ENCODE results near the gene ALK. TPM values are rescaled to one million over a fixed set of nuclear protein-coding genes. Genes with fewer than 3 reads are reported as not detected.

The ALK gene
- polyA plus RNA-seq, 10 donors: 0.04 to 0.36 (median 0.13) TPM; not detected in 1

DNA sequence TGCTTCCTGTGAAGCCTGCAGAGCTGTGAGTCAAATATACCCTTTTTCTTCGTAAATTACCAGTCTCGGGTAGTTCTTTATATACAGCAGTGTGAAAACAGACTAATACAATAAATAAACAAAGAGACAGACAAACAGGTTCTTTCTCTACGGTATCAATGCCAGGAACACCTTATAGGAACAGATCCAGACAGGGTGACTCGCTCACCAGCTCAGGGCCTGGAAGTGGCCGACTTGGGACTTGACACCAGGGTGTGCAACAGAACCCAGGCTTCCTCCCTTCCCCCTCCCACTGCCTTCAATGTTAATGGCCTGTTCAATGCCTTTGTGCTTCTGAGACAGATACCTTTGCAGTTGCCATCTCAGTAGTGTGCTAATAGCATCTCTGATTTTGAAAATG, 309.5 kb downstream of the ALK start:
- no peak for DNase-seq

DNA sequence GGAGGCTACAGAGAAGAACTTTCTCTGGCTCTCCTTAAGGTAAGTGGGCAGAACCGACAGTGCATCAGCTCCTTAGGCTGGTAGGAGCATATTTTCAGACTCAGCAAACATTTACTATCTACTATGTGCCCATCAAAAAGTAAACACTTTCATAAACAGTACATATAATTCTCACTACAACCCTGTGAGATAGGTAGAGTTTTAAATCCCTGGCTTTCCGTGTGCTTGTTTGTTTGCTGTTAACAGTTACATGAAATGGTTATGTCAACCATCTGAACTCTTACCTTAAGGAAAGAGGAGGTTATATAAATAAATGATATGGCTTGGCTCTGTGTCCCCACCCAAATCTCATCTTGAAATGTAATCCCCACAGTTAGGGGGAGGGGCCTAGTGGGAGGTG, 310.1 kb downstream of the ALK start:
- DNase-seq: no peak

DNA sequence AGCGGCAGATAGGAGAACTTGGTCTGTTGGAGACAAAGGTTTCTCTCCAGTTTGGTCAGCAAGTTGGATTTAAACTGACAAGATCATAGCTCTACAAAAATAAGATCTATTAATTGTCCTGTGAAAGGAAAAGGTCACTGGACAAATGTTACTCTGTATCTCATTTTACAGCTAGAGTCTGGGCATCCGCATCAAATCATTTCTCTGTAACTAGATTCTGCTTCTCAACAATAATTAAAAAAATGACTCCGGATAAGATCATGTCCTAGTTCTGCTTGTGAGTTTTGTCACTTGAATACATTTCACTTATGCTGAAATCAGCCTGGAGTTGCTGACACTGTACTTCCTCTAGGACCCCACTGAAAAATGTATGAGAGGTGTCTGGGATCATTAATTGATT, 310.8 kb downstream of the ALK start:
- DNase-seq: no peak

DNA sequence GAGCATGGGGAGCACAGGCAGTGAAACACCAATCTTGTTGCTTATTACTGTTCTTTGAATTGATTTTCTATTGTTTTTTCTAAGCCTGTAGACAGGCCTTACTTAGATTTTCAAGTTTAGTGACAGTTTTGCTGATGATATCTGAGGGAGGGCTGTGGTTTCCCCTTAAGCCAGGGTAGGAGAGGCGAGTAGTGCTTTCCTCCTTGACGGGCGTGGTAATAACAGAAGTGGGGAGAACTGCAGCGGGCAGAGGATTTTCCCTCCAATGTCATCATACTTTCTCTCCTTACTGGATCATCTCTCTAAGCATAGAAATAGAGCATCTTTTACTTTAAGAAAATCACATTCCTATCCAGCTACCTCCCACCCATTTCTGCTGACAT, 314.4 kb downstream of the ALK start:
- no peak for DNase-seq

DNA sequence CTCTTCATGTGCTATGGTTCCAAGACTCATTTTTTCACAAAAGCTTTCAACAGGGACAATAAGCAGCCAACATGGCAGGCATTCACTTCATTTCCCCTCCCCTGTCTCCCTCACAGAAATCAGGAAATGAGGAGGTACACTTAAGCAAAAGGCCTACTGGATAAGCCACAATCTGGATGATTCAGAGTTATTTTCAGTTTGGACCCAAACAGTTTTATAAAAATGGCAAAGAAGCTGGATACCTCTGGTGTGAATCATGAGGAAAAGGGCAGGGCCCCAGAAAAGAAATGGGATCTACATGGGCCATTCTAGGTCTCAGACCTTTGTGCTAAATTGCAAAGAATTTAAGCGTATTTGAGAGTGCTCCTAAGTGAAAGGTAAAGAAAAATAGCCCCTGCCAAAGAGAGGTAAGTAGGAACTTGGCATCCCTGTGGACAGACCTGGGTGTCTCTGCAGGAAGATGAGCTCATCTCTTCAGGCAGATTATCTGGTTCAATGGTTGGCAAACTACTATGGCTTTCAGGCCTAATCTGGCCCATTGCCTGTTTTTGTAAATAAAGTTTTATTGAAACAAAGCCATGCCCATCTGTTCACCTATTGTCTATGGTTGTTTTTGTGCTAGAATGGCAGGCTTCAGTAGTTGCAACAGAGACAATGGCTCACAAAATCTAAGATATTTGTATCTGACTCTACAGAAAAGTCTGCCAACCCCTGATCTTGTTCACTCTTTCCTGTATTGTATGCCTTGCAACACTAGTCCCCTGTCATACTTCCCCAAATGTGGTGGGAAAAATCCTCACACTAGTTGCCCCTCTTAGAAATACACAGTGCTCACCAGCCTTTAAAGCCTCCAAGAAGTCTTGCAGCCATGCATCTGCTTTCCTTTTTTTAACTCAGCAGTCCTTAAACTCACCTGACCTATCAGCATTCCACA, 315.0 kb downstream of the ALK start:
- peak in 1 of 3 donors; percentile 85 for DNase-seq

DNA sequence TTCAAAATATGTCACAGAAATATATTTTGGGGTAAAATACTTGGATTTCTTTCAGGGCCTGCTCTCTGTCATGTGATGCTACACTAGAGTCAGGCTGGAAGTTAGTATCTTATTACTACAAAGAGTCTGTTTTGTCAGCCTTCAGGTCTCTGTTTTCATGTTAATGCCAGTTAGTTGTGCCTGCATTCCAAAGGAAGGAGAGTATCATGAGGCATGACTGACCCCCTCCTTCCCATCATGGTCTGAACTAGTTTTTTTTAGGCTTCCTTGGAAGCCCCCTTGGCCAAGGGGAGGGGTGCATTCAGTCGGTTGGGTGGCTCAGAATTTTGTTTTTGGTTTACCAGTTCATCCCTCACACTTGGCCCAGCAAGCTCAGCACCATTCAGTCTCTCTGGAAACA, 318.0 kb downstream of the ALK start:
- no peak for DNase-seq

DNA sequence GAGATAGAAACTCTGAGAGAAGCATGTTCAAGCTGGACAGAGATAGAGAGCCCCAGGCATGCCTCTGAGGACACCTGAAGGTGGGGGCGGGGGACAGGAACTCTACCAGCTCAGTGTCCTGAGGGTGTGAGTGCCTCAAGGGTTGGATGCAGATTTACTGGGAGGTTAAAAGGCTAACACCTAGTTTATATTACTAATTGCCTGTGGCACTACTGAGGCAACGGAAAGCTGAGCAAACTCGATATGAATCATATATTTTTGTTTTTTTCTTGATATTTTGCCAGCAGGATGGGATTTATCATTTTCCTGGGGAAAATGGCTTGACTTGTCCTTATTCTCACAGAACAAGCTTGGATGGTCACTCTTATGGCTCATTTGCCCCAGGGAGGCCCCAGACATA, 319.5 kb downstream of the ALK start:
- DNase-seq: no peak

DNA sequence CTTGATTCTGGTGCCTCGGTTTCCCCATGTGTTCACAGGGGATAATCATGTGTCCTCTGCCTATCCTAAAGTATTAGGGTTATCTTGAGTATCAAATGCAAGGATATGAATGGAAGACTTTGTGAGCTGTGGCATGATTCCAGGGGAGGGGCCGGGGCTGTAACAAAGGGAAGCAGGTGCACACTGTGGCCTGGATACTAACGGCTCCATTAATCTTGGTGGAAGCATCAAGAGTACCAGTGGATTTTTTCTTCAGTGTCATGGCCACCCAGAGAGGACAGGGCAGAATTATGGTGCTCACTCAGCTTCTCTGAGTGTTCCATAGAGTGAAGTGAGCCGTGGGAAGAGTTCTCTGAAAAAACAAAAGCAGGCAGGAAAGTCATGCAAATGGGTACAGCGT, 320.1 kb downstream of the ALK start:
- DNase-seq: no peak

DNA sequence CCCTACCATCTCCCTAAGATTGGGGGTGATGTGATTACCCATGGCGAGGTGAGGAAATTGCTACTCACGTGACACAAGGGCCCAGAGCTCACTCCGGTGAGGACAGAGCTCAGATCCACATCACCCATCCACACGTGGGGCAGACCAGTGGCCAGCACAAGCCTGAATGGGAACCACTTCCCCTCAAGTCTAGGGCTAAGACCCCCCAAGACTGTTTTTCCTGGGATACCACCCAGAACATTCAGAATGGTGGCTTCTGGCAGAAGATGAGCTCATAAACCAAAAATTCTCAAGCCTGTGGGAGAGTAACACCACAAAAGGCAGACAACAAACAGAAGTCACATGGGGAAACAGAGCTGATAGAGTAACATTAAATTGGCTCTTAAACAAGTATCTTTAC, 321.4 kb downstream of the ALK start:
- no peak for DNase-seq

DNA sequence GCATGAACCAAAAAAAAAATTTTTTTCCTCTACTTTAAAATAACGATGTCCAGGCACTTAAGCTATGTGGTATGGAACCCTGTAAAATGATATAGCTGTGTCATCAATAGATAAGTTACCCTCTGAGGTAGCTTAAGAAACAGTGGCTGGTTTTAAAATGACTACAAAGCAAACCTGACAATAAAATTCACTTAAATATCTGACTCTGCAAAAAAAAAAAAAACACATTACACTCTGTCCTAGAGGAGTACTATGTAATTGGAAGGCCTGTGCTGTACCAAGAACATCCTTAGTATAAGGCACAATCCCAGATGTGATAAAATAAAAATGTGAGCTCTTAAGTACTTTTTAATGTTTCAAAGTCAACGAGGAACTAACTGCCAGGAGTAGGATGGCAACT, 322.4 kb downstream of the ALK start:
- DNase-seq: no peak

DNA sequence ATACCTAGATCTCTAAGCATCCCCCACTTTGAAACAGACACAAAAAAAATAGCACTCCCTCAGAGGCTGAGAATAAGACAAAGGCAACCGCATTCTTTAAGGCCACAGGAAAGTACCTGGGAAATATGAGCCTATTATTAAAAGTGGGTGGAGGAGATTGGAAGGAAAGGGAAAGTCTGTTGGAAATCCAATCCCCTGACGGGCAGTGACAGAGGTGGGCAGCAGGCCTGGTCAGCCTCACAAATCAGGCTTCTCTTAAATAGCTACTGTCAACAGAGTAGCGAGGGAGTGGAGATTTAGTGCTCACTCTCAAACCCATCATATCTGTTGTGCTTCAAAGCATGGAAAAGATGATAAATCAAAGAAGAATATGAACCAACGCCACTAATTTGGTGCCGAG, 324.4 kb downstream of the ALK start:
- DNase-seq: no peak

DNA sequence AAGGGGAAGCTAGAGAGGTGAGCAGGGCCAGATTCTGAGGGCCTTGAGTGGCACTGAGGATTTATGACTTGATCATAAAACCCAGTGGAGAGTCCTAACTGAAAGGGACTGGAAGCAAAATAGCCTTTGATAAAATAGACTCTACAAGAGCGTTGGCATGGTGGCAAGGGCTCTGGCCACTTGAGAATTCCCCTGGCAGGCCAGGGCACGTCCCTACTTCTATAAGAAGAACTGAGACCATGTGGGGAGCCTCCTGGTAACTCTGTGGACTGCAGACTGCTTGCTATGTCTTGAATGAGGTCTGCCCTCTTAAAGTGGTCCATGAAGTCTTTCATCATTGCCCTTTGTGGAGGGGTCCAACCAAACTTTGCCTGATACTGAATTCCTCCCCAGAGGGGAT, 324.8 kb downstream of the ALK start:
- no peak for DNase-seq

DNA sequence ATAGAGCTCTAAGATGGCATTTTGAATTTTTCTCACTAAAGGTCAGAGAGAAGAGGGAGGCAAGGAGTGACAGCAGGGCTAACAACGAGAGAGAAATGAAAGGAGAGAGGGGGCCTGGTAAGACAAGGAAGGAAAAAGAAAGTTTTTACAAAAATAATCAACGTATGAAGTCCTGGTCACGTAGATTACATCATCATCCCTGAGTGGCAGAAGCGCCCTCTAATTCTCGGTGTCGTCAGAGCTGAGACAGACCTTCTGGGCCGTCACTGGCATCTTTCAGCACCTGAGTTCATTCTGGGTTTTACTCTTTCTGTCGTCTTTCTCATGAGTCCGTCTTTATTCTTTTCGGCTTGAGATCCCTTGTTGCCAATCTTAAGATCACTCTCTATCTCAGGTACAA, 329.8 kb downstream of the ALK start:
- no peak for DNase-seq

DNA sequence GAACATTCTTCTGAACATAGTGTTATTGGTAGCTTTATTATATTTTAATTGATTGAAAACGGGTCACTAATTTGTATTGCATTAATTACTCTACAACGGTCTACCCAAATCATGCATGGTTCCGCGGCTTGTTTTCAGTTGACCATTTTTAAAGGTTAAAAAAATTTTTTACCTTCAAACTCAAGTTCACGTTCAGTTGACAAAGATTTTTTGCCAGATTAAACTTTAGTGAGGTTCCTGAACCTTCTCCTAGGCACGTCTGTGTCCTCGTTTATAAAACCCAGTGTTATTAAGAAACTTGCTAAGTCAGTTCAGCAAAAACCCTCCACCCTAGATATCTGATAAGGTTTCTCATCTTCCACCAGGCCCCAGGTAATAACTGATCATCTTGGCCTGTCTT, 331.2 kb downstream of the ALK start:
- no peak for DNase-seq

DNA sequence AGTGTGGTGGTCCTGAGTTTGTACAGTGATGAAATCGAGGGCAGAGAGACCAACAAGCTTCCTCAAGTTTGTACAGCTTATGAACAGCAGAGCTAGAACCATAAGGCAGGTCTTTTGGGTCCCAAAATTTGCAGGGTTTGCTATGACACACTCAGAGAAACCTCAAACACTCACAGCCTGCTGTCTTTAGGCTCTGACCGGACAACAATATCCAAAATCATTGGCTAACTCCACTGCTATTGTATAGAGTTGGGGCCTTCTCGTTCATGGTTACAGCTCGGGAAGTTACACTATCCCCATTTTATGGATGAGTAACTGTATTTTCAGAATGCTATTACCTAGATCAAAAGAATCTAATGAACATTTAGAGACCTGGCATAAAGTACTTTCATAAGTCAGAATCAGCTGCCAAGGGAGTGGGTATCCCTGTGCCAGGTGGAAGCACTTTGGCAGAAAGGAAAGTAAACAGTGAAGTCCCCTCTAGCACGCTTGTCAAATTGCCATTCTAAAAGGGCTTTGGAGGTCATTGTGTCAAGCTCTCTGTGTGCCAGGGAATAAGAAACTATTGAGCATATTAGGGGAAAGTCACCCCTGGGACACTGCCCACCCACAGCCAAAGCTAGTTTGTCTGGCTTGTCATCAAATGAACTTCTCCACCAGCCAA, 331.8 kb downstream of the ALK start:
- DNase-seq: no peak

DNA sequence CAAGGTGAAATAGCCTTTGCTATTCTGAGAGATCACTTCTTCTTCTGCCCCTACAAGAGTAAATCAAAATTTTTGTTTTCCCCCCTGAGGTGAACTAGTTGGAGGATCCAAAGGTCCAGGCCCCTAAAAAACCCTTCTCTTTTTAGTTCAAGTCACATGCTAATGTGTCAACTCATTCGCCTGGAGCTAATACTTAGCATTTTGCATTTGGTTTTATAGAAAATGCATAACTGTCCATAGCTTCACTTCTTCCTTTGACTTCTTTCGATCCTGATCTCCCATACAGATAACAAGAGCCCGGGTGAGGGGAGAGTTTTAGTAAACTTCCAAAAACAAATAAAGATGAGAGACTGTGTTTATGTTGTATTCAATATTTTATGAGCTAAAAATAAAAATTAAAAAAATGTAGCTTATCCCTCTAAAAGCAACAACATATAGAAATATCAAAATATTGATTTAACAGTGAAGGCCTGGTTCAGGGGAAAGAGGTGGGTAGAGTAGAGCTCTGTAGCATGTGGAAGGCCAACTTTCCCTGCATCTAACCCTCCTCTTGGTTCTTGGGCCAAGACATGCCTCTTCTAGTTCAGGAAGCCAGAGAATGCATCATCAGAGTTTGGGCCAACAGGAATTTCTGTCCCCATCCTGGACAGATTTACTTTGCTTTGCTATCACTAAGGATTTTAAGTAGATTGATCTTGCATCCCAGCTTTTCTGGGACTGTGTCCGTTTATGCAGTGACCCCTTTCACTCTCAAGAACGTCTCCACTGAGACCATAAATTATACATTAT, 333.8 kb downstream of the ALK start:
- DNase-seq: no peak

DNA sequence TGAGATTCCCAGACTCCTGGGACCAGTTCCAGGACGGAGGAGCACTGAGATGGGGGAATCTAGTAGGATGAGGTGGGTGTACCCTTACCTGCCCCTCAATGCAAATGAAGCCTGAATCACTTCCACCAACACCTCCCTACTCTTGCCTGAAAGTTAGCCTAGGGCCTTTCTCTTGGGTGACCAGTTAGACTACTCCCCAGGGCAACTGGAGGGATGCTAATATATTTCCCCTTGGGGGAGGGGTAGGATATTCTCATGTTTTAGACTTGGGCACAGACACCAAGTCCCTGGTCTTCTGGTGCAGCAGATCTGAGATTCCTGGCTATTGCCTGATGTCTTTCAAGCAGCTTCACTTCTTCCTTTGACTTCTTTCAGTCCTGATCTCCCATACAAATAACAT, 334.5 kb downstream of the ALK start:
- DNase-seq: no peak

DNA sequence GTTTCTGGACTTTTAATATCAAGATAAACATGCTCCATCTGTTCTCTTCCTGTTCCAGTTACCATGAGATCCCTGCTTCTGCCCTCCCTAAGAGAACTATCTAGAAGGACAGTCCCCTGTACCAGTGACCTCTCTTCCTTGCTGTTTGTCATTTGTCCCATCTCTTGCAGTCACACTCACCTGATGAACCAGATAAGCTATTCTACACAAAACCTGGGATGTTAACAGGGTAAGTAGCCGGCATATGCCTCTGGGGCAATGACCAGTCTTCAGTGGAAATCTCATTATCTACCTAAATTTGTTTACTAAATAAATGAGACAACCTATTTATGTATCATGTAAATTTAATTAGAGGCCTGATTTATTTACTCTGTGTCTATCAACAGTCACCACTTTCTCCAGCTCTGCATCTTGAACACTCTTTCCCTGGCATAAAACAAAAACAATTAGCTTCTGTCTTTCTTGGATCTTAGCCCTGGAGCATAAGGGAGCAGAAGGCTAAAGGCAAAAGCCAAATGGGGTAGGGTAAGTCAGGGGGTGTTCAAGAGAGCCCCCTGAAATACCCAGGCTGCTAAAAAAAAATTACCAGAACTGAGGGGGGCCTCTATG, 337.7 kb downstream of the ALK start:
- no peak for DNase-seq

DNA sequence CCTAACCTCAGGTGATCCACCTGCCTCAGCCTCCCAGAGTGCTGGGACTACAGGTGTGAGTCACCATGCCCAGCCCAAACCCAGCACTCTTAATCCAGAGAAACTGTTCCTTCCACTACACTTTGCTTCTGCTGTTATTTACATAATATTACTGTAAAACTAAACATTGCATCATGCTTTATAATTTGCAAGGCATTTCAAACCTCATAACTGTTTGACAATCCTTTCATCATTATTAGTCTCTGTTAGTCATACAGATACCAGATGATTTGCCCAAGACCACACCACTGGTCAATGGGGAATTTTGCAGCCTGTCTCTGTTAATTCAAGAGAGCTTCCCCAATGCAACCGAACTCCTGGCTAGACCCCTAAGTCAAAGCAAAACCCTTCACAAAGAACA, 338.3 kb downstream of the ALK start:
- DNase-seq: no peak

DNA sequence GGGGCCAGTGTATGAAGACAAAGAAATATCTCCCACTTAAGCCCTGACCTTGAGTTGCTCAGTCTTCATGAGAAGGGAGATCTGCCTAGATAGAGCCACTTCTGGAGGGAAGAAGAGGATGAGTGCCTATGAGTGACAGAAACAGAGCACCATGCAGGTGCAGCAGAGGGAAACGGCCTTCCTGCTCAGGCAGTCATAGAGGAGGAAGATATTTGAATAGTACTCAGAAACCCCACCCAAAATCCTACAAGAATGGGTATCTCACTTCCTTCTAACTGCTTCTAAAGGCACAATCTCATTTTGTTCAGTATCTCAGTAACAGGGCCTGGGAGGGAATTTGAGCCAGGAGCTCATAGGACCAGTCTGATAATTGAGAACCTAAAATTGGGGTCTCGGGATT, 339.3 kb downstream of the ALK start:
- no peak for DNase-seq

DNA sequence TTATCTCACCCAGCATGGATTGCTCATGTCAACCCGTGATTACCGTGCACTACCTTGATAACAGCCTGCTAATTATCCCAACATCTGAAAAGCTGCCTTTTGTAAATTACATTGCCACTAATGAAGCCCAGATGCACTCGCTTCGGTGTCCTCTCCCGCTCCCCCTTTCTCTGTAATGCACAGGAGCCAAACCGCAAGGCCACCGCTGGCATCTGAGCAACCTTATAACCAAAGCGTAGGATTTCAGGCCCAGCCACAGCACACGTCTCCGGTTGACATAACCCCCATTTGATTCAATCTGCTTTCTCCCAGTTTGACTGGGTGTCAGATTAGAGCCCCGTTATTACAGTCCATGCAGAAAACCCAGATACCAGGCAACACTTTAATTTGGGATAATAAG, 341.2 kb downstream of the ALK start:
- DNase-seq: peak in 1 of 3 donors; percentile 40

DNA sequence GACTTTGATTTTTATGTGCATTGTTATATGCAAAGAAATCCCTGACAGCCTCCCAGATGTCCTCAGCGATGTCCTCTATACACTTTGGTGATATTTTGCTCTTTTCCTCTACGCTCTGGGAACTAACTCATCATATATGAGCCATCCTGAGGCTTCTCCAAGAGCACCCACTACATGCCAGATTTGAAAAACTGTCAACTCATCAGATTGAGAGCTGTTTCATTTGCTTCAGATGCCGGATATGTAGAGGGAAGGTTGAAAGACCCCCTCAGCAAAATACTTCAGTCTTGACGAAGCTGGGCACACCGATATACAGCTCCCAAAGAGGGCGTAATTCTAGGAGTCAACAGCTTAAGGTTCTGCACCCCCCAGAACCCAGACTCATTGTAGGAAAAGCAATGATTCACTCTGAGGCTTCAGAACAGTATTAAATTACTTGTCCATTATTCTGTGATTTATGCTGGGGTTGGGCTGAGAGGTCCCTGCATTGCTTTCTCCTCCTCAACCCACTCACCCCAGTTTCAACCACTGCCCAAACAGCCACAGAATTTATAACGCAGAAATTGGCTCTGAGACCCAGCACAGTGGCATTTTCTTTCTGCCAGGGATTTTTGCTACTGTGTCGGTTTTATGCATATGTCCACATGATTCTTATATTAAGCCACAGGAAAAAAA, 341.8 kb downstream of the ALK start:
- no peak for DNase-seq

Measured in muscle of back (tissue), 11 donors.